ENCODE results near the gene ZNF408.

DNA sequence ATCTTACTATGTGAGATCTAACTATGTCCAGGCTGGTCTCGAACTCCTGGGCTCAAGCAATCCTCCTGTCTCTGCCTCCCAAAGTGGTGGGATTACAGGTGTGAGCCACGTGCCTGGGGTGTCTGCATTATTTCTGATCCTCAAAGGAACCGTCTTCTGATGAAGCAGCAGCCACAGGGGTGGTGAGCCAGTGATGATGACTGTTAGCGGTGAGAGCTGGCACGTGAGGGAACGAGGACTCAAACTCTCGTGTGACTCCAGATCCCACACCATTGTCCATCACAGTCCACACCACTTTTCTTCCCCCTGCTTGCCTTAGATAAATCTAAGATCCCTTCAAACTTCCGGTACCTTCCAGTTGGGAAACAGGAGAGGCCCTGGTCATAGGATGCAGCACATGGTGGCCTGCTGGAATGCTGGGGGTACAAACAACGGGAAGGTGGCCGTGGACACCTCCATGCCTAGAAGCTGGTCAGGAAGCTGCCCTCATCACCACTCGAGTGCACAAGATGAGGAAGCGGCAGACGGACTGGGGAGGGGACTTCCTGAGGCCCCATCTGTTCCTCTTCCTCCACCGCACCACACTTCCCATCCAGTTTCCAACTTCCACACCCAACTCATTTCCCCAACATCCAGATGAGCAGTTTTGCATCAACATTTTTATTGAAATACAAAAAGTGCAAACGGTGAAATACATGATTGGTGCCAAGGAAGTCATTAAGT is 24.2 kb upstream of the ZNF408 start:
- no peak for TF ChIP-seq POLR2A (IDR thresholded peaks at IDR 0.05)
- TF ChIP-seq, protein P1, sequence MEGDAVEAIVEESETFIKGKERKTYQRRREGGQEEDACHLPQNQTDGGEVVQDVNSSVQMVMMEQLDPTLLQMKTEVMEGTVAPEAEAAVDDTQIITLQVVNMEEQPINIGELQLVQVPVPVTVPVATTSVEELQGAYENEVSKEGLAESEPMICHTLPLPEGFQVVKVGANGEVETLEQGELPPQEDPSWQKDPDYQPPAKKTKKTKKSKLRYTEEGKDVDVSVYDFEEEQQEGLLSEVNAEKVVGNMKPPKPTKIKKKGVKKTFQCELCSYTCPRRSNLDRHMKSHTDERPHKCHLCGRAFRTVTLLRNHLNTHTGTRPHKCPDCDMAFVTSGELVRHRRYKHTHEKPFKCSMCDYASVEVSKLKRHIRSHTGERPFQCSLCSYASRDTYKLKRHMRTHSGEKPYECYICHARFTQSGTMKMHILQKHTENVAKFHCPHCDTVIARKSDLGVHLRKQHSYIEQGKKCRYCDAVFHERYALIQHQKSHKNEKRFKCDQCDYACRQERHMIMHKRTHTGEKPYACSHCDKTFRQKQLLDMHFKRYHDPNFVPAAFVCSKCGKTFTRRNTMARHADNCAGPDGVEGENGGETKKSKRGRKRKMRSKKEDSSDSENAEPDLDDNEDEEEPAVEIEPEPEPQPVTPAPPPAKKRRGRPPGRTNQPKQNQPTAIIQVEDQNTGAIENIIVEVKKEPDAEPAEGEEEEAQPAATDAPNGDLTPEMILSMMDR (IDR thresholded peaks at IDR 0.05) = no peak
